Pancreas (tissue), 10 donors: Measurements from ENCODE around the gene MLIP. TPM values are rescaled to one million over a fixed set of nuclear protein-coding genes. Genes with fewer than 3 reads are reported as not detected.
"Not testable (repeated sequence)": the region's sequence is repeated elsewhere in the genome, so short reads cannot be mapped to it uniquely, and the experiment has no call there.

Experiments used
- ATAC-seq, 4 donors: fragments of 200-7000 bp; cut with Tn5 transposase; one replicate each; pipeline versions ENCODE4 v1.8.0 to v1.9.1; 2020; ENCODE audit warnings: mild to moderate bottlenecking in 4 of 4, moderate library complexity in 4 of 4
- DNase-seq, 6 donors: peaks; one replicate each; pipeline ENCODE4 v3.0.0-alpha.2; 2020
- FAIRE-seq: peaks from 2 replicates; lab custom pipeline; 2012; peaks lifted over from hg19 to GRCh38; lab: Jason Lieb, UNC
- H3K27ac ChIP-seq, 4 donors: fragments of 200-600 bp; sonication (generic); 1 replicate in 3 of 4; 2 replicates in 1 of 4; pipeline versions ENCODE4 v1.5.0 to v1.8.0; 2020
- H3K27me3 ChIP-seq, 4 donors: fragments of 200-600 bp; one replicate each; pipeline ENCODE4 v1.8.0; 2021
- H3K36me3 ChIP-seq, 3 donors: fragments of 200-600 bp; sonication (generic) in 1 of 3; one replicate each; pipeline versions ENCODE4 v1.5.0 to v1.8.0; 2020 to 2021
- H3K4me1 ChIP-seq, 3 donors: fragments of 200-600 bp; one replicate each; pipeline ENCODE4 v1.8.0; 2021
- H3K4me3 ChIP-seq, 4 donors: fragments of 200-600 bp; sonication (generic) in 2 of 4; one replicate each; pipeline versions ENCODE4 v1.5.0 to v1.8.0; 2020 to 2021
- H3K9me3 ChIP-seq, 4 donors: fragments of 200-600 bp; one replicate each; pipeline ENCODE4 v1.8.0; 2021
- WGBS, 2 donors: extraction: QIAGEN DNeasy Blood & Tissue Kit; methylation state at CpG; one replicate each; pipeline ENCODE4 v1.1.7; 2013; 5-methylcytosine and 5-hydroxymethylcytosine counted together
- intact Hi-C, 3 donors: fragments of 100-400 bp; cut with DNase I; formaldehyde crosslinking; loops; one replicate each; pipeline versions ENCODE4 v1.11.1 to v1.14.2; 2022
- polyA plus RNA-seq, 2 donors: library from polyadenylated mRNA; stranded (reverse); fragments of 200-250 nt; gene quantifications; one replicate each; pipeline ENCODE4 v1.2.3, GENCODE V29; 2013
- total RNA-seq, 6 donors: library from RNA; stranded (reverse); fragmentation: NEBNext Ultra II Directional in 4 of 6; extraction: Animal tissue kit (Norgen Biotek cat#: 25700) in 4 of 6; gene quantifications; one replicate each; pipeline versions ENCODE4 v1.2.1 to v1.2.4, GENCODE V29; 2021 to 2023
- TF ChIP-seq, protein P1 (sequence below), 4 donors: fragments of 200-600 bp; sonication (generic) in 3 of 4; IDR thresholded peaks; one replicate each; pipeline versions ENCODE4 v1.5.0 to v1.8.0; 2021; ENCODE audit warnings: antibody characterized with exemption in 4 of 4
- donor health status: healthy with polysubstance abuse.
- donor health status: DM: no; HTN: no; CAD: no; lungs with moderate emphysema.
- donor health status: DM: no; HTN: no; CAD: no.
- donor health status: control.
- donor health status: control.
- donor health status: Bipolar disorder and iron deficiency.
- donor health status: DM: yes; HTN: yes; CAD: no.
- donor health status: DM: no; HTN: no; CAD: no.
- donor health status: DM: no; HTN: no; CAD: no.
- donor health status: DM: yes; HTN: yes; CAD: no.

The MLIP gene
- total and polyA plus RNA-seq, 8 donors, result 0.32 to 5.8 (median 0.77) TPM

DNA sequence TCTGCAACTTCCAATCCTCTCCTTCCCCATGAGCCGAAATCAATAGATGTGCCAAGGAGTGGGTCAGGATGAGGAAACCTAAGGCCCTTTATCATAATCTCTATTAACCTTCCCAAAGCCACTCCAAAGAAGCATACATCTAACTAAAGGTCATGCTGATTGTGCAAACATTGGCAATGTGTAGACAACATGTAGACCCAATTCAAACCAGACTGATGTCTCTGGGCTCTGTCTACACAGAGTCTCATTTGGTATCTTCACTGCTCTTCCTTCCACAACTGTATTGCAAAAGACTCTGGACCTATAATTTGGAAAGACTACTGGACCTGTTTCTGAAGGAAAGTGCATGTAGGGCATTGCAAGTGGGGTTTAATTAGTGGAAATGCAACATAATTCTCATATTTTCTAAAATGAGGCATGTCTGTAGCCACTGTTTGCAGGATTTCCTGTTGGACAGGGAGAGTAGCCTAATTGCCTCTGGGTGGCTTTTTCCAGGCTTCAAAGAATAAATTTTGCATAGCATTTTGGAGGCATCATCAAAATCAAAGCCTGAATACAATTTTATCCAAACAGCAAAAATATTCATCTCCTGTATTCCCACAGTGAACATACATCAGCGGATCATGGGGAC, 35.0 kb upstream of the MLIP start:
- 86 to 89% methylated on average over 2 of the region's 2 CpGs for WGBS, 2 donors
- intact Hi-C loops, result no loop called here
- FAIRE-seq (no peak), ATAC-seq (no peak), DNase-seq (no peak)
- Histone ChIP-seq H3K9me3 (no peaks in the 10 kb centered on the region), H3K4me1 (no peaks in the 10 kb centered on the region), H3K36me3 (no peaks in the 10 kb centered on the region), H3K27ac (no peak overlapping the region), H3K4me3 (no peak overlapping the region), H3K27me3 (no peaks in the 10 kb centered on the region)
- TF ChIP-seq, protein P1, sequence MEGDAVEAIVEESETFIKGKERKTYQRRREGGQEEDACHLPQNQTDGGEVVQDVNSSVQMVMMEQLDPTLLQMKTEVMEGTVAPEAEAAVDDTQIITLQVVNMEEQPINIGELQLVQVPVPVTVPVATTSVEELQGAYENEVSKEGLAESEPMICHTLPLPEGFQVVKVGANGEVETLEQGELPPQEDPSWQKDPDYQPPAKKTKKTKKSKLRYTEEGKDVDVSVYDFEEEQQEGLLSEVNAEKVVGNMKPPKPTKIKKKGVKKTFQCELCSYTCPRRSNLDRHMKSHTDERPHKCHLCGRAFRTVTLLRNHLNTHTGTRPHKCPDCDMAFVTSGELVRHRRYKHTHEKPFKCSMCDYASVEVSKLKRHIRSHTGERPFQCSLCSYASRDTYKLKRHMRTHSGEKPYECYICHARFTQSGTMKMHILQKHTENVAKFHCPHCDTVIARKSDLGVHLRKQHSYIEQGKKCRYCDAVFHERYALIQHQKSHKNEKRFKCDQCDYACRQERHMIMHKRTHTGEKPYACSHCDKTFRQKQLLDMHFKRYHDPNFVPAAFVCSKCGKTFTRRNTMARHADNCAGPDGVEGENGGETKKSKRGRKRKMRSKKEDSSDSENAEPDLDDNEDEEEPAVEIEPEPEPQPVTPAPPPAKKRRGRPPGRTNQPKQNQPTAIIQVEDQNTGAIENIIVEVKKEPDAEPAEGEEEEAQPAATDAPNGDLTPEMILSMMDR (IDR thresholded peaks at IDR 0.05), result no peak

- intact Hi-C loops, H3K4me1 ChIP-seq, H3K27ac ChIP-seq, H3K9me3 ChIP-seq, ATAC-seq, FAIRE-seq, DNase-seq, H3K4me3 ChIP-seq, H3K36me3 ChIP-seq, H3K27me3 ChIP-seq: not testable (repeated sequence)
- WGBS, 2 donors, result 86 to 93% methylated on average over 13 of the region's 13 CpGs
Measured at GRCh38 chr6:54081499-54081898, 29.7 kb upstream of the MLIP start.

GRCh38 chr6:54083287-54083686, 28.0 kb upstream of the MLIP start:
- no peaks in the 10 kb centered on the region for H3K27me3 ChIP-seq
- no peaks in the 10 kb centered on the region for H3K9me3 ChIP-seq
- intact Hi-C loops, result no loop called here
- ATAC-seq, result no peak
- no peaks in the 10 kb centered on the region for H3K36me3 ChIP-seq
- no peak for FAIRE-seq
- H3K27ac ChIP-seq, result no peak overlapping the region
- no peak overlapping the region for H3K4me3 ChIP-seq
- no peak for DNase-seq
- WGBS, 2 donors, result 32 to 37% methylated on average over 3 of the region's 3 CpGs
- no peaks in the 10 kb centered on the region for H3K4me1 ChIP-seq
- TF ChIP-seq, protein P1 (IDR thresholded peaks at IDR 0.05), result no peak

DNA sequence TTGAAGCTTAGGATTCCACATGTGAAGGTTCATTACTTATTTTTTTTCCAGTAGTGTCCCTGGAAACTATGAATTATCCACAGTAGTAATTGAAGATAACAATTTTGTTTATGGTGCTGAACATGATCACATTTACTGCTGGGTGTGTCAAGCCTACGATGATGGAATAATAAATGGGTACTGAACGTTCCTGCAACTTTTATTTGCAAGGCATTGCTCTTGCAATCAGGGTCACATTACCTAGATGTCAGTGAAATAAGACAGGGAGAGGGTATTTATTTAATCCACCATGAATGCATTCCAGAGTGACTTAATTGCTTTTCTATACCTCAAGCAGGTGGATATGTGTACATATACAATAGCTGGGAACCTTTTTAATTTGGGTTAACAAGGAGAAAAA, 27.0 kb upstream of the MLIP start:
- Histone ChIP-seq H3K36me3 (no peaks in the 10 kb centered on the region), H3K4me1 (no peaks in the 10 kb centered on the region), H3K4me3 (no peak overlapping the region), H3K9me3 (no peaks in the 10 kb centered on the region), H3K27me3 (no peaks in the 10 kb centered on the region), H3K27ac (no peak overlapping the region)
- intact Hi-C loops, result no loop called here
- DNase-seq (no peak), ATAC-seq (no peak), FAIRE-seq (no peak)
- TF ChIP-seq, protein P1 (IDR thresholded peaks at IDR 0.05), result no peak
- 19 to 20% methylated on average over 2 of the region's 2 CpGs for WGBS, 2 donors

GRCh38 chr6:54085047-54085446, 26.2 kb upstream of the MLIP start:
- TF ChIP-seq, protein P1 (IDR thresholded peaks at IDR 0.05), result no peak
- no peaks in the 10 kb centered on the region for H3K9me3 ChIP-seq
- no peaks in the 10 kb centered on the region for H3K27me3 ChIP-seq
- WGBS, 2 donors, result 10 to 15% methylated on average over 2 of the region's 2 CpGs
- FAIRE-seq (no peak), ATAC-seq (no peak), DNase-seq (no peak)
- H3K4me3 ChIP-seq, result no peak overlapping the region
- no peak overlapping the region for H3K27ac ChIP-seq
- H3K4me1 ChIP-seq, result no peaks in the 10 kb centered on the region
- H3K36me3 ChIP-seq, result no peaks in the 10 kb centered on the region
- intact Hi-C loops, result no loop called here
